Ascending aorta (tissue), 2 donors: Measurements from ENCODE around the gene VASH2. TPM values are rescaled to one million over a fixed set of nuclear protein-coding genes. Genes with fewer than 3 reads are reported as not detected.
"Not testable (repeated sequence)": the region's sequence is repeated elsewhere in the genome, so short reads cannot be mapped to it uniquely, and the experiment has no call there.

Source experiments
- DNase-seq, 2 donors: peaks; one replicate each; pipeline ENCODE4 v3.0.0-alpha.2; 2019; ENCODE audit warnings: low spot score in 2 of 2
- H3K27ac ChIP-seq, 2 donors: fragments of 200-600 bp; sonication (generic); one replicate each; pipeline ENCODE4 v1.5.1; 2016 to 2017; ENCODE audit warnings: mild to moderate bottlenecking in 1 of 2
- H3K27me3 ChIP-seq: fragments of 200-600 bp; sonication (generic); one replicate; pipeline ENCODE4 v1.5.1; 2017
- H3K36me3 ChIP-seq, 2 donors: fragments of 200-600 bp; sonication (generic); one replicate each; pipeline ENCODE4 v1.5.1; 2016
- H3K4me1 ChIP-seq, 2 donors: fragments of 200-600 bp; sonication (generic); one replicate each; pipeline ENCODE4 v1.5.1; 2016 to 2017; ENCODE audit warnings: mild to moderate bottlenecking in 1 of 2
- H3K4me3 ChIP-seq, 2 donors: fragments of 200-600 bp; sonication (generic); one replicate each; pipeline ENCODE4 v1.5.1; 2016 to 2017; ENCODE audit warnings: mild to moderate bottlenecking in 1 of 2
- H3K9me3 ChIP-seq, 2 donors: fragments of 200-600 bp; sonication (generic); one replicate each; pipeline ENCODE4 v1.5.1; 2016
- intact Hi-C: fragments of 100-400 bp; cut with DNase I; formaldehyde crosslinking; loops from one replicate; pipeline ENCODE4 v1.15.1; 2023
- total RNA-seq: library from RNA; depleted of rRNA; stranded (reverse); fragments of >200 nt; gene quantifications from one replicate; pipeline ENCODE4 v1.1.0, GENCODE V29; 2016
- TF ChIP-seq, protein P1 (sequence below), 3 experiments: fragments of 200-600 bp in 2 of 3; fragments of 450-650 bp in 1 of 3; sonication (generic) in 2 of 3; IDR thresholded peaks; one replicate each; pipeline ENCODE4 v1.5.1; 2016 to 2019; ENCODE audit warnings: antibody characterized with exemption in 3 of 3, mild to moderate bottlenecking in 1 of 3, moderate library complexity in 1 of 3

VASH2 gene
- total RNA-seq, 1 donor from 2014 or later: 0.11 TPM

DNA sequence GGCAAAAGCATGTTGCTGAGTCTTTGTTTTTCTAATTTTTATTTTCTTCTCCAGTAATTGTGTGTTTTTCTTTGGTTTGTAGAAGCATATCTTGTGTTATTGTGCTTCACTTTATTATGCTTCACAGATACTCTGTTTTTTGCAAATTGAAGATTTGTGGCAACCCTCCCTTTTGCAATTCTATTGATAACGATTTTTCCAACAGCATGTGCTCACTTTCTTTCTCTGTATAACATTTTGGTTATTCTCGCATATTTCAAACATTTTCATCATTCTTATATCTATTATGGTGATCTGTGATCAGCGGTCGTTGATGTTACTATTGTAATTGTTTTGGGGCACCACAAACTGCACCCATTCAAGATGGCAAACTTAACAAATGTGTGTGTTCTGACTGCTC, 69.1 kb downstream of the VASH2 start:
- no peak overlapping the region for H3K4me3 ChIP-seq
- no peak for DNase-seq
- TF ChIP-seq, protein P1, sequence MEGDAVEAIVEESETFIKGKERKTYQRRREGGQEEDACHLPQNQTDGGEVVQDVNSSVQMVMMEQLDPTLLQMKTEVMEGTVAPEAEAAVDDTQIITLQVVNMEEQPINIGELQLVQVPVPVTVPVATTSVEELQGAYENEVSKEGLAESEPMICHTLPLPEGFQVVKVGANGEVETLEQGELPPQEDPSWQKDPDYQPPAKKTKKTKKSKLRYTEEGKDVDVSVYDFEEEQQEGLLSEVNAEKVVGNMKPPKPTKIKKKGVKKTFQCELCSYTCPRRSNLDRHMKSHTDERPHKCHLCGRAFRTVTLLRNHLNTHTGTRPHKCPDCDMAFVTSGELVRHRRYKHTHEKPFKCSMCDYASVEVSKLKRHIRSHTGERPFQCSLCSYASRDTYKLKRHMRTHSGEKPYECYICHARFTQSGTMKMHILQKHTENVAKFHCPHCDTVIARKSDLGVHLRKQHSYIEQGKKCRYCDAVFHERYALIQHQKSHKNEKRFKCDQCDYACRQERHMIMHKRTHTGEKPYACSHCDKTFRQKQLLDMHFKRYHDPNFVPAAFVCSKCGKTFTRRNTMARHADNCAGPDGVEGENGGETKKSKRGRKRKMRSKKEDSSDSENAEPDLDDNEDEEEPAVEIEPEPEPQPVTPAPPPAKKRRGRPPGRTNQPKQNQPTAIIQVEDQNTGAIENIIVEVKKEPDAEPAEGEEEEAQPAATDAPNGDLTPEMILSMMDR (IDR thresholded peaks at IDR 0.05): no peak
- intact Hi-C loops: loop anchor here (5.0 to 10.0 kb wide), 2 partner anchors 227 to 565 kb away; partner anchors contain the start of genes NSL1 and TATDN3
- H3K4me1 ChIP-seq: peaks cover 3 to 6% of the 10 kb centered on the region in 2 donors
- no peaks in the 10 kb centered on the region for H3K9me3 ChIP-seq
- no peaks in the 10 kb centered on the region for H3K27me3 ChIP-seq
- H3K36me3 ChIP-seq: no peaks in the 10 kb centered on the region
- no peak overlapping the region for H3K27ac ChIP-seq

DNA sequence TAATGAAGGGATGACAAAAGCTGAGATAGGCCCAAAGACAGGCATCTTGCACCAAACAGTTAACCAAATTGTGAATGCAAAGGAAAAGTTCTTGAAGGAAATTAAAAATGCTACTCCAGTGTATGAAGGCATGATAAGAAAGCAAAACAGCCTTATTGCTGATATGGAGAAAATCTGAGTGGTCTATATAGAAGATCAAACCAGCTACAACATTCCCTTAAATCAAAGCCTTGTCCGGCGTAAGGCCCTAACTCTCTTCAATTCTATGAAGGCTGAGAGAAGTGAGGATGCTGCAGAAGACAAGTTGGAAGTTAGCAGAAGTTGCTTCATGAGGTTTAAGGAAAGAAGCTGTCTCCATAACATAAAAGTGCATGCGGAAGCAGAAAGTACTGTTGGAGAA, 69.7 kb downstream of the VASH2 start:
- Histone ChIP-seq H3K4me3 (no peak overlapping the region), H3K36me3 (no peaks in the 10 kb centered on the region), H3K27me3 (no peaks in the 10 kb centered on the region), H3K27ac (no peak overlapping the region), H3K4me1 (peaks cover 3% of the 10 kb centered on the region in 2 donors), H3K9me3 (no peaks in the 10 kb centered on the region)
- DNase-seq: no peak
- TF ChIP-seq, protein P1 (IDR thresholded peaks at IDR 0.05): no peak
- intact Hi-C loops: no loop called here

DNA sequence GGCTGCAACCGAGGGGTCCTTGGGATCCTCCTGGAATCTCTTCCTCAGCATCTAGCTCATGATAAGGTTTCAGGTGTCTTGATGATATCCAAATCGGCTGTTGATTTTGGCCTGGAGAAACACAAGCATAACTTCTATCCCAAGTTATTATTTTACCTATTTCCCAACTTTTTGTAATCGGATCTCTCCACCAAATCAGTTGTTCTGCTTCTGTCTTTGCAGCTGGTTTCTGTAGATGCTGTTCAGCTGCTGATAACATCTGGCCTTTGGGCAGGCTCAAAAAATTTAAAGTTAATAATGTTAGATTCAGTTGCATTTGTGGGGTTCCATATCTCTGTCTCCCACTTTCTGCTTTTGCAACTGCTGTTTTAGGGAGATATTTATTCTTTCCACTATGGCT, 76.7 kb downstream of the VASH2 start:
- intact Hi-C loops, DNase-seq, H3K36me3 ChIP-seq, H3K9me3 ChIP-seq, H3K4me1 ChIP-seq, H3K27ac ChIP-seq, H3K4me3 ChIP-seq, H3K27me3 ChIP-seq: not testable (repeated sequence)

DNA sequence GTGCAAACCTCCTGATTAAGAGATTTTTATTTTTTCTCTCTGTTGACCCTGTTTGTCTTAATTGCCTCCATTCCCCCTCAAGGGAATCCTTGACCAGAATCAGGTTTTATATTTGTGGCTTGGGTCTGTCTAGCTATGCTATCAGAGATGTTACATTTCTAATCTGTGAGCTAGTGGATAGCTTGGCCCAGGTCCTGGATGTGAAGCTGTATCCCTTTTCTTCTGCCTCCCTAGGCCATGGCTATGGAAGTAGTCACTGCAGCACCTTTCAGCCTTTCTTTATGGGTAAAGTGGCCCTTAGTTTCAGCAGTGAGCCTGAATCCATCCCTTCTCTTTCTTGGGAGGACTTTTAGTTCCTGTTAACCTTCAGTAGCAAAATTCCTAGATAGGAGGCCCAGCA, 82.3 kb downstream of the VASH2 start:
- intact Hi-C loops: no loop called here
- no peak overlapping the region for H3K4me3 ChIP-seq
- no peak for DNase-seq
- no peaks in the 10 kb centered on the region for H3K36me3 ChIP-seq
- no peaks in the 10 kb centered on the region for H3K4me1 ChIP-seq
- TF ChIP-seq, protein P1 (IDR thresholded peaks at IDR 0.05): no peak
- no peak overlapping the region for H3K27ac ChIP-seq
- no peaks in the 10 kb centered on the region for H3K27me3 ChIP-seq
- H3K9me3 ChIP-seq: no peaks in the 10 kb centered on the region

DNA sequence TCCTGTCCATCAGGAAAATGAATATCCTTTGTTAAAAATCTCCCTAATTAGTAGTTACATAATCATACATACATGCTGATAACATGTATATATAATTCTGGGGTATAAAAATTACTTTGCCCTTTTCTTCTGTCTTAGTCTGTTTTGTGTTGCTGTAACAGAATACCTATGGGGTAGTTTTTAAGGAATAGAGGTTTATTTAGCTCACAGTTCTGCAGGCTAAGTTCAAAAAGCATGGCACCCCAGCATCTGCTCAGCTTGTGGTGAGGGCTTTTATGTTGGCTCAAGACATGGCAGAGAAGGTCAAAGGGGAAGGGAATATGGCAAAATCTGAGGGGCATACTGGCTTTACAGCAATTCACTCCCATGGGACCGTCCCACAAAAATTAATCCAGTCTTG, 84.4 kb downstream of the VASH2 start:
- no peak overlapping the region for H3K4me3 ChIP-seq
- no peaks in the 10 kb centered on the region for H3K27me3 ChIP-seq

DNA sequence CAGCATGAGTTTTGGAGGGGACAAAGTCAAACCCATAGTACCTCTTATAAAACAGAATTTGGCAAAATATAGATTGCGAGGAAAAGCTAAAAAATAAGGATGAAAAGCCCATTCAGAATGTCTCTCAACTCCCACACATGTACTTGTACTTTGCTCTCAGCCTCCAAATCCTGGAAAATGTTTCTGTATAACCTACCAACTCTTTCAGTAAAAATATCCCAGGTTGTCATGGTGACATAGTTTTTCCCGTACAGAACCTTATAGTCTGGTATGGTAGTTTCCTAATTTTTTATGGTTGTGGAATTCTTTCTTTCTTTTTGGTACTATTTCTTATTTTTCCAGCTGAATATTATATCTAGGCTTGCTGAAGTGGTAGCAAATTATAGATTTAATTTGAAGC, 85.2 kb downstream of the VASH2 start:
- no peaks in the 10 kb centered on the region for H3K4me1 ChIP-seq
- H3K36me3 ChIP-seq: no peaks in the 10 kb centered on the region
- intact Hi-C loops: no loop called here
- no peak for DNase-seq
- no peaks in the 10 kb centered on the region for H3K27me3 ChIP-seq
- H3K9me3 ChIP-seq: no peaks in the 10 kb centered on the region
- no peak overlapping the region for H3K27ac ChIP-seq
- TF ChIP-seq, protein P1 (IDR thresholded peaks at IDR 0.05): no peak
- H3K4me3 ChIP-seq: no peak overlapping the region

More for the DNA sequence above, 84.4 kb downstream of the VASH2 start:
- Histone ChIP-seq H3K36me3 (no peaks in the 10 kb centered on the region), H3K9me3 (no peaks in the 10 kb centered on the region), H3K4me1 (no peaks in the 10 kb centered on the region), H3K27ac (no peak overlapping the region)
- no peak for DNase-seq
- TF ChIP-seq, protein P1 (IDR thresholded peaks at IDR 0.05): no peak
- intact Hi-C loops: no loop called here

Other genes starting within 250 kb of the VASH2 start
- gene NSL1, start 158.8 kb upstream of the VASH2 start, total RNA-seq: 69.1 TPM
- gene TATDN3, start 158.6 kb upstream of the VASH2 start, total RNA-seq: 2.7 TPM
- not detected for gene SPATA45, start 102.9 kb upstream of the VASH2 start, total RNA-seq
- 5.7 TPM for gene FLVCR1, start 92.3 kb upstream of the VASH2 start, total RNA-seq
- gene ANGEL2, start 65.3 kb downstream of the VASH2 start, total RNA-seq: 36.7 TPM
- 21.0 TPM for gene RPS6KC1, start 100.7 kb downstream of the VASH2 start, total RNA-seq